Skeletal muscle tissue (tissue), 4 donors: ENCODE data around the gene DOCK8. TPM values are rescaled to one million over a fixed set of nuclear protein-coding genes. Genes with fewer than 3 reads are reported as not detected.

ENCODE experiments used
- H3K27ac ChIP-seq: one replicate; pipeline ENCODE4 v1.7.0; 2013; ENCODE audit warnings: mild to moderate bottlenecking, low read depth, low read length, inconsistent platforms
- H3K27me3 ChIP-seq, 3 donors: one replicate each; pipeline ENCODE4 v1.7.0; 2013; ENCODE audit warnings: low read length in 3 of 3; ENCODE audit not compliant: control insufficient read depth in 3 of 3, insufficient read depth in 3 of 3
- H3K36me3 ChIP-seq, 3 donors: one replicate each; pipeline ENCODE4 v1.7.0; 2013; ENCODE audit warnings: low read length in 3 of 3; ENCODE audit not compliant: control insufficient read depth in 3 of 3, insufficient read depth in 3 of 3
- H3K4me1 ChIP-seq, 3 donors: one replicate each; pipeline ENCODE4 v1.7.0; 2013; ENCODE audit warnings: low read length in 3 of 3, mild to moderate bottlenecking in 3 of 3; ENCODE audit not compliant: control insufficient read depth in 3 of 3, insufficient read depth in 3 of 3
- H3K4me3 ChIP-seq, 3 donors: one replicate each; pipeline ENCODE4 v1.7.0; 2013; ENCODE audit warnings: low read length in 3 of 3
- H3K9ac ChIP-seq, 3 donors: one replicate each; pipeline ENCODE4 v1.7.0; 2013; ENCODE audit warnings: low read length in 3 of 3, mild to moderate bottlenecking in 3 of 3, moderate library complexity in 2 of 3, low read depth in 1 of 3
- H3K9me3 ChIP-seq, 3 donors: one replicate each; pipeline ENCODE4 v1.7.0; 2013; ENCODE audit warnings: low read length in 3 of 3; ENCODE audit not compliant: control insufficient read depth in 3 of 3
- total RNA-seq: library from RNA; depleted of rRNA; stranded (reverse); fragments of >200 nt; gene quantifications from one replicate; pipeline ENCODE4 v1.2.3, GENCODE V29; 2014
- donor health status: Osteomylitis.

DOCK8 gene
- total RNA-seq, 1 donor from 2014 or later = 13.0 TPM

- Histone ChIP-seq H3K27me3 (peaks cover 0 to 3% (median 0%) of the 10 kb centered on the region in 3 donors), H3K36me3 (peaks cover 1 to 10% (median 2%) of the 10 kb centered on the region in 3 donors), H3K4me3 (no peak overlapping the region), H3K27ac (no peak overlapping the region), H3K9me3 (no peaks in the 10 kb centered on the region), H3K9ac (no peak overlapping the region), H3K4me1 (peaks cover 8 to 25% (median 23%) of the 10 kb centered on the region in 3 donors)
Observed at GRCh38 chr9:374736-375135, 160.1 kb downstream of the DOCK8 start.

- peaks cover 0 to 3% (median 0%) of the 10 kb centered on the region in 3 donors for H3K27me3 ChIP-seq
- H3K4me3 ChIP-seq = no peak overlapping the region
- peaks cover 2 to 10% (median 2%) of the 10 kb centered on the region in 3 donors for H3K36me3 ChIP-seq
- H3K9me3 ChIP-seq = no peaks in the 10 kb centered on the region
- H3K4me1 ChIP-seq = peaks cover 5 to 13% (median 13%) of the 10 kb centered on the region in 3 donors
- H3K9ac ChIP-seq = no peak overlapping the region
- H3K27ac ChIP-seq = no peak overlapping the region
Observed at GRCh38 chr9:376115-376514, 161.4 kb downstream of the DOCK8 start.

- Histone ChIP-seq H3K4me1 (no peaks in the 10 kb centered on the region), H3K27me3 (peaks cover 0 to 3% (median 0%) of the 10 kb centered on the region in 3 donors), H3K4me3 (no peak overlapping the region), H3K9me3 (no peaks in the 10 kb centered on the region), H3K9ac (no peak overlapping the region), H3K36me3 (peaks cover 2 to 10% (median 2%) of the 10 kb centered on the region in 3 donors), H3K27ac (no peak overlapping the region)
Observed at GRCh38 chr9:378263-378662, 163.6 kb downstream of the DOCK8 start.

- no peak overlapping the region for H3K27ac ChIP-seq
- H3K36me3 ChIP-seq = peaks cover 0 to 4% (median 2%) of the 10 kb centered on the region in 3 donors
- H3K4me3 ChIP-seq = no peak overlapping the region
- peaks cover 0 to 3% (median 0%) of the 10 kb centered on the region in 3 donors for H3K27me3 ChIP-seq
- H3K9ac ChIP-seq = no peak overlapping the region
- no peaks in the 10 kb centered on the region for H3K9me3 ChIP-seq
- no peaks in the 10 kb centered on the region for H3K4me1 ChIP-seq
Observed at GRCh38 chr9:382383-382782, 167.7 kb downstream of the DOCK8 start.

- no peak overlapping the region for H3K9ac ChIP-seq
- no peaks in the 10 kb centered on the region for H3K4me1 ChIP-seq
- no peaks in the 10 kb centered on the region for H3K36me3 ChIP-seq
- no peaks in the 10 kb centered on the region for H3K27me3 ChIP-seq
- H3K9me3 ChIP-seq = no peaks in the 10 kb centered on the region
- no peak overlapping the region for H3K27ac ChIP-seq
- no peak overlapping the region for H3K4me3 ChIP-seq
Observed at GRCh38 chr9:385818-386398, 171.2 kb downstream of the DOCK8 start.

GRCh38 chr9:389159-389558 lies 174.5 kb downstream of the DOCK8 start:
- H3K36me3 ChIP-seq = no peaks in the 10 kb centered on the region
- H3K9me3 ChIP-seq = no peaks in the 10 kb centered on the region
- H3K9ac ChIP-seq = no peak overlapping the region
- H3K4me3 ChIP-seq = no peak overlapping the region
- H3K27me3 ChIP-seq = no peaks in the 10 kb centered on the region
- H3K27ac ChIP-seq = no peak overlapping the region
- H3K4me1 ChIP-seq = no peaks in the 10 kb centered on the region

GRCh38 chr9:389758-390157 lies 175.1 kb downstream of the DOCK8 start:
- Histone ChIP-seq H3K4me3 (no peak overlapping the region), H3K4me1 (no peaks in the 10 kb centered on the region), H3K9me3 (no peaks in the 10 kb centered on the region), H3K27ac (no peak overlapping the region), H3K27me3 (no peaks in the 10 kb centered on the region), H3K9ac (no peak overlapping the region), H3K36me3 (no peaks in the 10 kb centered on the region)

GRCh38 chr9:392077-392804 lies 177.6 kb downstream of the DOCK8 start:
- Histone ChIP-seq H3K9me3 (no peaks in the 10 kb centered on the region), H3K27me3 (no peaks in the 10 kb centered on the region), H3K9ac (no peak overlapping the region), H3K4me3 (no peak overlapping the region), H3K27ac (no peak overlapping the region), H3K4me1 (no peaks in the 10 kb centered on the region), H3K36me3 (no peaks in the 10 kb centered on the region)

- Histone ChIP-seq H3K27ac (no peak overlapping the region), H3K9ac (no peak overlapping the region), H3K27me3 (no peaks in the 10 kb centered on the region), H3K36me3 (no peaks in the 10 kb centered on the region), H3K4me1 (no peaks in the 10 kb centered on the region), H3K4me3 (no peak overlapping the region), H3K9me3 (no peaks in the 10 kb centered on the region)
Observed at GRCh38 chr9:394347-395052, 179.8 kb downstream of the DOCK8 start.

- Histone ChIP-seq H3K27me3 (no peaks in the 10 kb centered on the region), H3K4me3 (no peak overlapping the region), H3K9me3 (no peaks in the 10 kb centered on the region), H3K36me3 (no peaks in the 10 kb centered on the region), H3K9ac (no peak overlapping the region), H3K27ac (no peak overlapping the region), H3K4me1 (no peaks in the 10 kb centered on the region)
Observed at GRCh38 chr9:396396-396795, 181.7 kb downstream of the DOCK8 start.
